Mononuclear cell (primary cell): ENCODE results near the gene CBFA2T2. TPM values are rescaled to one million over a fixed set of nuclear protein-coding genes. Genes with fewer than 3 reads are reported as not detected.
"Not testable (repeated sequence)": the region's sequence is repeated elsewhere in the genome, so short reads cannot be mapped to it uniquely, and the experiment has no call there.

Experiments used
- H3K27me3 ChIP-seq: 2 replicates; pipeline ENCODE4 v1.6.0; 2011; ENCODE audit warnings: low read length, control low read depth; ENCODE audit not compliant: insufficient read depth
- H3K4me1 ChIP-seq: 2 replicates; pipeline ENCODE4 v1.5.1; 2011; ENCODE audit warnings: mild to moderate bottlenecking, low read length, control low read depth; ENCODE audit not compliant: insufficient read depth
- H3K4me3 ChIP-seq: 2 replicates; pipeline ENCODE4 v1.5.1; 2011; ENCODE audit warnings: mild to moderate bottlenecking, low read length, moderate library complexity
- H3K9me3 ChIP-seq: 2 replicates; pipeline ENCODE4 v1.5.1; 2011; ENCODE audit warnings: low read depth, mild to moderate bottlenecking, control low read depth, low read length
- total RNA-seq: library from RNA; depleted of rRNA; stranded (reverse); fragments of >200 nt; gene quantifications from one replicate; pipeline ENCODE4 v1.2.3, GENCODE V29; 2012

CBFA2T2 gene
- total RNA-seq, 1 donor, result 8.9 TPM

- Histone ChIP-seq H3K4me1 (no peaks in the 10 kb centered on the region), H3K4me3 (no peak overlapping the region), H3K27me3 (no peaks in the 10 kb centered on the region), H3K9me3 (no peaks in the 10 kb centered on the region)
Observed at GRCh38 chr20:33585413-33585812, 95.5 kb downstream of the CBFA2T2 start.

- H3K9me3 ChIP-seq, result no peaks in the 10 kb centered on the region
- H3K4me1 ChIP-seq, result no peaks in the 10 kb centered on the region
- no peak overlapping the region for H3K4me3 ChIP-seq
- H3K27me3 ChIP-seq, result no peaks in the 10 kb centered on the region
Observed at GRCh38 chr20:33589059-33589458, 99.2 kb downstream of the CBFA2T2 start.

- H3K4me3 ChIP-seq, H3K4me1 ChIP-seq, H3K9me3 ChIP-seq, H3K27me3 ChIP-seq: not testable (repeated sequence)
Observed at GRCh38 chr20:33591901-33592300, 102.0 kb downstream of the CBFA2T2 start.

GRCh38 chr20:33594743-33595142, 104.8 kb downstream of the CBFA2T2 start:
- H3K4me1 ChIP-seq, result no peaks in the 10 kb centered on the region
- no peak overlapping the region for H3K4me3 ChIP-seq
- H3K27me3 ChIP-seq, result no peaks in the 10 kb centered on the region
- no peaks in the 10 kb centered on the region for H3K9me3 ChIP-seq

GRCh38 chr20:33600414-33600813, 110.5 kb downstream of the CBFA2T2 start:
- peaks cover 5% of the 10 kb centered on the region for H3K4me1 ChIP-seq
- H3K9me3 ChIP-seq, result no peaks in the 10 kb centered on the region
- H3K27me3 ChIP-seq, result no peaks in the 10 kb centered on the region
- no peak overlapping the region for H3K4me3 ChIP-seq

GRCh38 chr20:33600981-33601380, 111.1 kb downstream of the CBFA2T2 start:
- peaks cover 5% of the 10 kb centered on the region for H3K4me1 ChIP-seq
- no peak overlapping the region for H3K4me3 ChIP-seq
- no peaks in the 10 kb centered on the region for H3K9me3 ChIP-seq
- no peaks in the 10 kb centered on the region for H3K27me3 ChIP-seq

GRCh38 chr20:33601861-33602260, 112.0 kb downstream of the CBFA2T2 start:
- Histone ChIP-seq H3K27me3 (no peaks in the 10 kb centered on the region), H3K9me3 (no peaks in the 10 kb centered on the region), H3K4me3 (no peak overlapping the region), H3K4me1 (peaks cover 9% of the 10 kb centered on the region)

- Histone ChIP-seq H3K27me3 (no peaks in the 10 kb centered on the region), H3K4me1 (peaks cover 9% of the 10 kb centered on the region), H3K9me3 (no peaks in the 10 kb centered on the region), H3K4me3 (no peak overlapping the region)
Observed at GRCh38 chr20:33602826-33603590, 113.1 kb downstream of the CBFA2T2 start.

- no peak overlapping the region for H3K4me3 ChIP-seq
- no peaks in the 10 kb centered on the region for H3K9me3 ChIP-seq
- no peaks in the 10 kb centered on the region for H3K27me3 ChIP-seq
- H3K4me1 ChIP-seq, result peaks cover 12% of the 10 kb centered on the region
Observed at GRCh38 chr20:33604084-33604990, 114.4 kb downstream of the CBFA2T2 start.

GRCh38 chr20:33604991-33605370, 115.1 kb downstream of the CBFA2T2 start:
- Histone ChIP-seq H3K4me1 (peaks cover 13% of the 10 kb centered on the region), H3K9me3 (no peaks in the 10 kb centered on the region), H3K27me3 (no peaks in the 10 kb centered on the region), H3K4me3 (no peak overlapping the region)

- no peaks in the 10 kb centered on the region for H3K9me3 ChIP-seq
- H3K4me1 ChIP-seq, result peaks cover 13% of the 10 kb centered on the region
- no peak overlapping the region for H3K4me3 ChIP-seq
- H3K27me3 ChIP-seq, result no peaks in the 10 kb centered on the region
Observed at GRCh38 chr20:33606118-33606771, 116.3 kb downstream of the CBFA2T2 start.

GRCh38 chr20:33609504-33609903, 119.6 kb downstream of the CBFA2T2 start:
- peaks cover 12% of the 10 kb centered on the region for H3K4me1 ChIP-seq
- H3K4me3 ChIP-seq, result no peak overlapping the region
- no peaks in the 10 kb centered on the region for H3K27me3 ChIP-seq
- H3K9me3 ChIP-seq, result no peaks in the 10 kb centered on the region

- Histone ChIP-seq H3K4me3 (no peak overlapping the region), H3K4me1 (peaks cover 8% of the 10 kb centered on the region), H3K27me3 (no peaks in the 10 kb centered on the region), H3K9me3 (no peaks in the 10 kb centered on the region)
Observed at GRCh38 chr20:33611106-33611505, 121.2 kb downstream of the CBFA2T2 start.

GRCh38 chr20:33612001-33612400, 122.1 kb downstream of the CBFA2T2 start:
- Histone ChIP-seq H3K9me3 (no peaks in the 10 kb centered on the region), H3K27me3 (no peaks in the 10 kb centered on the region), H3K4me3 (no peak overlapping the region), H3K4me1 (peaks cover 5% of the 10 kb centered on the region)

GRCh38 chr20:33621717-33622400, 132.0 kb downstream of the CBFA2T2 start:
- Histone ChIP-seq H3K9me3 (no peaks in the 10 kb centered on the region), H3K4me1 (peaks cover 4% of the 10 kb centered on the region), H3K27me3 (no peaks in the 10 kb centered on the region), H3K4me3 (no peak overlapping the region)
